HepG2 (cell line): Measurements from ENCODE around the gene PSMB8. TPM values are rescaled to one million over a fixed set of nuclear protein-coding genes. Genes with fewer than 3 reads are reported as not detected.

Source experiments
- ATAC-seq: fragments of 200-7000 bp; cut with Tn5 transposase; 3 replicates; pipeline ENCODE4 v1.9.1; 2020; ENCODE audit warnings: mild to moderate bottlenecking, moderate library complexity
- BruUV-seq: library from RNA; stranded (reverse); fragments of 400-500 nt; replicated peaks from 2 replicates; lab custom pipeline; 2021; lab: Mats Ljungman, UMichigan
- CTCF ChIA-PET: fragments of 300-600 bp; formaldehyde crosslinking; extraction: SDS; loops from one replicate; lab custom pipeline; 2021; ENCODE audit warnings: low total read pairs, inconsistent platforms, low intra/inter-chr PET ratio; lab: Yijun Ruan, JAX
- POLR2A ChIA-PET: fragments of 350-600 bp; sonication (Branson Sonifier 250); formaldehyde crosslinking; loops from one replicate; lab custom pipeline; 2020; ENCODE audit warnings: antibody characterized with exemption, inconsistent platforms; lab: Yijun Ruan, JAX
- DNase-seq: peaks from one replicate; pipeline ENCODE4 v3.0.0-alpha.2; 2015; ENCODE audit warnings: low spot score
- FAIRE-seq: peaks from 3 replicates; lab custom pipeline; 2011; peaks lifted over from hg19 to GRCh38; lab: Jason Lieb, UNC
- H2AFZ ChIP-seq: one replicate; pipeline ENCODE4 v1.6.1; 2011; ENCODE audit warnings: low read length, inconsistent platforms
- H3K27ac ChIP-seq: fragments of 300-600 bp; 3 replicates; pipeline ENCODE4 v1.8.0; 2011; ENCODE audit warnings: mixed run types, mild to moderate bottlenecking, mixed read lengths, low read length, inconsistent platforms; ENCODE audit not compliant: insufficient read depth; ENCODE audit errors: extremely low read length
- H3K27me3 ChIP-seq, 2 experiments: fragments of 200-600 bp in 1 of 2; 2 replicates in 1 of 2; 3 replicates in 1 of 2; pipeline versions ENCODE4 v1.6.0 to v1.8.0; 2011; ENCODE audit warnings: low read length in 2 of 2, mild to moderate bottlenecking in 2 of 2, moderate library complexity in 2 of 2, inconsistent platforms in 1 of 2; ENCODE audit not compliant: insufficient read depth in 2 of 2, control insufficient read depth in 1 of 2
- H3K36me3 ChIP-seq, 2 experiments: fragments of 200-600 bp in 1 of 2; replicated peaks in 1 of 2; 2 replicates in 1 of 2; 3 replicates in 1 of 2; pipeline versions ENCODE4 v1.5.1 to v1.8.0; 2011; ENCODE audit warnings: low read length in 2 of 2, inconsistent platforms in 1 of 2; ENCODE audit not compliant: insufficient read depth in 2 of 2, control insufficient read depth in 1 of 2
- H3K4me1 ChIP-seq: 2 replicates; pipeline ENCODE4 v1.5.1; 2012; ENCODE audit warnings: low read length, inconsistent platforms; ENCODE audit not compliant: insufficient read depth
- H3K4me2 ChIP-seq: 2 replicates; pipeline ENCODE4 v1.6.0; 2011; ENCODE audit warnings: low read depth, low read length, inconsistent platforms
- H3K4me3 ChIP-seq, 3 experiments: fragments of 200-600 bp in 1 of 3; sonication (generic), shearing (Covaris generic) in 1 of 3; replicated peaks in 1 of 3; 2 replicates each; pipeline ENCODE4 v1.5.1; 2011 to 2016; ENCODE audit warnings: low read length in 3 of 3, inconsistent platforms in 2 of 3, low read depth in 2 of 3, mild to moderate bottlenecking in 2 of 3, control low read depth in 1 of 3, mixed read lengths in 1 of 3; ENCODE audit not compliant: insufficient read depth in 1 of 3
- H3K79me2 ChIP-seq: one replicate; pipeline ENCODE4 v1.6.1; 2011; ENCODE audit warnings: low read length, inconsistent platforms; ENCODE audit not compliant: insufficient read depth
- H3K9ac ChIP-seq: 2 replicates; pipeline ENCODE4 v1.6.0; 2011; ENCODE audit warnings: mild to moderate bottlenecking, low read depth, low read length, inconsistent platforms; ENCODE audit not compliant: insufficient read depth
- H3K9me3 ChIP-seq: 2 replicates; pipeline ENCODE4 v1.5.1; 2012; ENCODE audit warnings: mild to moderate bottlenecking, low read length
- H4K20me1 ChIP-seq: 2 replicates; pipeline ENCODE4 v1.6.0; 2011; ENCODE audit warnings: inconsistent platforms, mild to moderate bottlenecking, low read length, moderate library complexity; ENCODE audit not compliant: insufficient read depth
- ARID5B ChIP-seq: IDR thresholded peaks from 2 replicates; pipeline ENCODE4 v1.4.0; 2020; ENCODE audit warnings: mild to moderate bottlenecking, missing genetic modification reagents
- RARA ChIP-seq: IDR thresholded peaks from 2 replicates; pipeline ENCODE4 v1.6.1; 2016; ENCODE audit warnings: missing genetic modification reagents, missing compliant biosample characterization
- RFXAP ChIP-seq: sonication (generic); formaldehyde crosslinking; IDR thresholded peaks from 2 replicates; pipeline ENCODE4 v1.4.0; 2020; ENCODE audit warnings: missing genetic modification reagents, borderline replicate concordance
- TCF7L2 ChIP-seq: IDR thresholded peaks from 2 replicates; pipeline ENCODE4 v1.6.1; 2011; ENCODE audit warnings: mild to moderate bottlenecking, low read depth, low read length, moderate library complexity
- ZBTB10 ChIP-seq: sonication (generic); formaldehyde crosslinking; IDR thresholded peaks from 2 replicates; pipeline ENCODE4 v1.4.0; 2020; ENCODE audit warnings: missing genetic modification reagents, borderline replicate concordance
- ZBTB44 ChIP-seq: sonication (generic); formaldehyde crosslinking; IDR thresholded peaks from 2 replicates; pipeline ENCODE4 v1.4.0; 2020; ENCODE audit warnings: missing genetic modification reagents
- ZFP91 ChIP-seq: sonication (generic); formaldehyde crosslinking; IDR thresholded peaks from 2 replicates; pipeline ENCODE4 v1.9.0; 2022; ENCODE audit warnings: missing genetic modification reagents, mild to moderate bottlenecking, borderline replicate concordance
- ZKSCAN5 ChIP-seq: sonication (generic); formaldehyde crosslinking; IDR thresholded peaks from 2 replicates; pipeline ENCODE4 v1.5.1; 2020; ENCODE audit warnings: mild to moderate bottlenecking, missing genetic modification reagents
- ZNF10 ChIP-seq: sonication (generic); formaldehyde crosslinking; IDR thresholded peaks from 2 replicates; pipeline ENCODE4 v1.4.0; 2020; ENCODE audit warnings: mild to moderate bottlenecking, low read depth, missing genetic modification reagents, borderline replicate concordance
- ZNF138 ChIP-seq: sonication (generic); formaldehyde crosslinking; IDR thresholded peaks from 2 replicates; pipeline ENCODE4 v1.5.0; 2020; ENCODE audit warnings: mild to moderate bottlenecking, low read depth, missing genetic modification reagents
- ZNF567 ChIP-seq: sonication (generic); formaldehyde crosslinking; IDR thresholded peaks from 2 replicates; pipeline ENCODE4 v1.8.1; 2023; ENCODE audit warnings: mild to moderate bottlenecking, missing genetic modification reagents, borderline replicate concordance
- ZNF616 ChIP-seq: sonication (generic); formaldehyde crosslinking; IDR thresholded peaks from 2 replicates; pipeline ENCODE4 v1.5.0; 2020; ENCODE audit warnings: low read depth, mild to moderate bottlenecking, missing genetic modification reagents
- ZNF83 ChIP-seq: sonication (generic); formaldehyde crosslinking; IDR thresholded peaks from 2 replicates; pipeline ENCODE4 v1.4.0; 2020; ENCODE audit warnings: missing genetic modification reagents, mild to moderate bottlenecking, borderline replicate concordance
- WGBS: methylation state at CpG from one replicate; pipeline ENCODE4 v1.1.6; 2017; ENCODE audit warnings: low lambda C conversion rate; 5-methylcytosine and 5-hydroxymethylcytosine counted together
- in situ Hi-C: cut with HindIII; loops from 2 replicates; pipeline ENCODE4 v1.10.0; 2017; ENCODE audit warnings: low pct_unique_long_range_greater_than_20kb; ENCODE audit not compliant: extremely low pct_ligation_motif_present
- intact Hi-C: fragments of 100-400 bp; cut with micrococcal nuclease; formaldehyde crosslinking; loops from one replicate; pipeline ENCODE4 v1.10.0; 2022; ENCODE audit not compliant: unreplicated experiment
- polyA plus RNA-seq, 8 experiments: library from polyadenylated mRNA; depleted of rRNA in 3 of 8; stranded (reverse) in 7 of 8; unstranded in 1 of 8; fragments of >200 nt; fragmentation: Illumina TruSeq in 4 of 8; extraction: Trizol in 4 of 8; gene quantifications; 2 replicates each; pipeline versions ENCODE4 v1.2.1 to v1.2.3, GENCODE V29; 2011 to 2016; ENCODE audit warnings: low read depth in 4 of 8, missing spikeins in 1 of 8, mixed read lengths in 1 of 8; ENCODE audit not compliant: insufficient read depth in 1 of 8
- total RNA-seq, 5 experiments: library from RNA; depleted of rRNA; stranded (reverse); fragments of >200 nt; fragmentation: Illumina TruSeq; extraction: Trizol; gene quantifications; 2 replicates each; pipeline ENCODE4 v1.2.3, GENCODE V29; 2016; ENCODE audit warnings: low read depth in 1 of 5

PSMB8 gene
- total and polyA plus RNA-seq, 2 of the 13 experiments (the other 11 are each of a cell fraction or from before 2014, with no cell fraction given) = 30.7 to 64.7 TPM

GRCh38 chr6:32849126-32849525 is 5.3 kb upstream of the PSMB8 start:
- CTCF ChIA-PET = no interaction called here
- in situ Hi-C loops = no loop called here

More at GRCh38 chr6:32849126-32849525, 5.3 kb upstream of the PSMB8 start:
- no peak overlapping the region for H3K4me2 ChIP-seq
- no peak overlapping the region for H3K9ac ChIP-seq
- peaks cover 13% of the 10 kb centered on the region for H3K4me1 ChIP-seq
- no peak overlapping the region for H3K4me3 ChIP-seq
- intact Hi-C loops = no loop called here
- BruUV-seq = no TSS peak
- POLR2A ChIA-PET = no interaction called here
- H3K9me3 ChIP-seq = no peaks in the 10 kb centered on the region
- WGBS = 81% methylated on average over 6 of the region's 6 CpGs
- H2AFZ ChIP-seq = no peak overlapping the region
- H3K27ac ChIP-seq = no peak overlapping the region
- peaks cover 1 to 6% of the 10 kb centered on the region in 2 experiments; a peak in 2 of 5 replicates for H3K36me3 ChIP-seq
- no peak for DNase-seq
- FAIRE-seq = no peak
- ATAC-seq = no peak
- no peaks in the 10 kb centered on the region for H3K79me2 ChIP-seq
- no peaks in the 10 kb centered on the region for H4K20me1 ChIP-seq
- TF ChIP-seq ZBTB10 (no peak), ZNF83 (CRISPR knock-in tag) (no peak), ZNF138 (CRISPR knock-in tag) (no peak), RFXAP (CRISPR knock-in tag) (no peak), TCF7L2 (no peak), ARID5B (CRISPR knock-in tag) (no peak), ZNF567 (CRISPR knock-in tag) (no peak), ZBTB44 (CRISPR knock-in tag) (no peak), ZFP91 (CRISPR knock-in tag) (no peak), ZNF616 (no peak), RARA (CRISPR knock-in tag) (no peak), ZKSCAN5 (CRISPR knock-in tag) (no peak), ZNF10 (CRISPR knock-in tag) (no peak)
- H3K27me3 ChIP-seq = no peaks in the 10 kb centered on the region; a peak in 1 of 5 replicates
